BLaER1 (cell line): Measurements from ENCODE around the gene SHANK2.

Experiments
- H3K27ac ChIP-seq: shearing (Covaris generic); formaldehyde crosslinking; 2 replicates; pipeline ENCODE4 v1.8.1; 2022
- H3K27me3 ChIP-seq: shearing (Covaris generic); formaldehyde crosslinking; 2 replicates; pipeline ENCODE4 v1.8.1; 2022
- H3K36me3 ChIP-seq: shearing (Covaris generic); formaldehyde crosslinking; 2 replicates; pipeline ENCODE4 v1.8.1; 2022
- H3K4me1 ChIP-seq: shearing (Covaris generic); formaldehyde crosslinking; 2 replicates; pipeline ENCODE4 v1.8.1; 2022
- H3K4me2 ChIP-seq: shearing (Covaris generic); formaldehyde crosslinking; 2 replicates; pipeline ENCODE4 v1.8.1; 2022
- H3K4me3 ChIP-seq: shearing (Covaris generic); formaldehyde crosslinking; 2 replicates; pipeline ENCODE4 v1.8.1; 2022
- H3K9ac ChIP-seq: shearing (Covaris generic); formaldehyde crosslinking; 2 replicates; pipeline ENCODE4 v1.8.1; 2022
- H3K9me3 ChIP-seq: shearing (Covaris generic); formaldehyde crosslinking; 2 replicates; pipeline ENCODE4 v1.8.1; 2022
- H4K20me1 ChIP-seq: shearing (Covaris generic); formaldehyde crosslinking; 2 replicates; pipeline ENCODE4 v1.8.1; 2022
- Cebpa-rat ChIP-seq: shearing (Covaris generic); IDR thresholded peaks from 2 replicates; pipeline ENCODE4 v1.8.1; 2022

The SHANK2 gene

DNA sequence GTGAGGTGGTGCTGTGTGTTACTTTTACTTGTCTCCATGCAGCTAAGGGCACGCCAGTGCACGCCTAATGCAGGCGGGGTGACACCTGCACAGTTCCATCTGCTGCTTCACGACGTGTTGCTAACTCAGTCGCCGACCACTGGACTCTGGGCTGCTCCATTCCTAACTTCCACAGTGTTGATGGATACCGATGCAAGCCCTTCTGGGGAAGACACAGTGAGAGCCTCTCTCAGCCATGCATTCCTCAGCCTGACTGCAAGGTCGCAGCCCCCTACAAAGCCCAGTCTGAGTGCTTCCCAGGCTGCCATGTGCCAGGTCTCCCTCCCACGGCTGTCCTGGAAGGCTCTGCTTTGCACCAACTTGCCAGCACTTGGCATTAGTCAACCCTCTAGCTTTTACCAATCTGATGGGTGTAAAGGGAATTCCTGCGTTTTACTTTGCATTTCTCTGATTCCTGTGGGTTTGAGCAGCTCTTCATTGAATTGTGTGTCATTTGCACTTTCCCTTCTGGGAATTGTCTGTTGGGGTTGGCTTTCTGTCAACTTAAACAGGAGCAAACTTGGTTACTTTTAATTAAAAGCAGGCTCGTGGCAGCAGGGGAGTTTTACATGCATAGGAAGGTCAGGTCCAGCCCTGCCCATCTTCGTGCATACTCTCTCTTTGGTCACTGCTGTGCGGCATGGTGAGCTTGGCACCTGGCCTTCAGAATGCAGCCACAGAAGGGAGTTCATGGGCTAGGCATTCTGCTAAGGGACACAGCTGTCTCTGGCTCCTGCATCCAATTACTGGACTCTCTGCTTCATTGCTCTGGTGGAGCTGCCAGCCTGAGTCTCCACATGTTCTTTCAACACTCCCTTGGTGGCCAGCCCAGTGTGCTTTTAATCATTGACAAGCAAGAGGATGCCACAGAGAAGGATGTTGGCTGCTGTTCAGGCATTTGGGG, 34.6 kb upstream of the SHANK2 start:
- no peaks in the 10 kb centered on the region for H3K4me1 ChIP-seq
- H3K4me3 ChIP-seq: no peak overlapping the region
- H3K4me2 ChIP-seq: no peak overlapping the region
- no peak for TF ChIP-seq Cebpa-rat
- no peak overlapping the region for H3K27ac ChIP-seq
- H3K36me3 ChIP-seq: no peaks in the 10 kb centered on the region
- H3K27me3 ChIP-seq: no peaks in the 10 kb centered on the region
- H3K9ac ChIP-seq: no peak overlapping the region
- peaks cover 29% of the 10 kb centered on the region for H3K9me3 ChIP-seq
- H4K20me1 ChIP-seq: no peaks in the 10 kb centered on the region

- H3K27ac ChIP-seq: no peak overlapping the region
- no peaks in the 10 kb centered on the region for H3K27me3 ChIP-seq
- TF ChIP-seq Cebpa-rat: no peak
- H3K36me3 ChIP-seq: no peaks in the 10 kb centered on the region
- no peaks in the 10 kb centered on the region for H3K4me1 ChIP-seq
- no peak overlapping the region for H3K9ac ChIP-seq
- no peak overlapping the region for H3K4me3 ChIP-seq
- H4K20me1 ChIP-seq: no peaks in the 10 kb centered on the region
- H3K4me2 ChIP-seq: no peak overlapping the region
- H3K9me3 ChIP-seq: peaks cover 15% of the 10 kb centered on the region
These were observed 32.7 kb upstream of the SHANK2 start for GRCh38 chr11:71285111-71285510.

DNA sequence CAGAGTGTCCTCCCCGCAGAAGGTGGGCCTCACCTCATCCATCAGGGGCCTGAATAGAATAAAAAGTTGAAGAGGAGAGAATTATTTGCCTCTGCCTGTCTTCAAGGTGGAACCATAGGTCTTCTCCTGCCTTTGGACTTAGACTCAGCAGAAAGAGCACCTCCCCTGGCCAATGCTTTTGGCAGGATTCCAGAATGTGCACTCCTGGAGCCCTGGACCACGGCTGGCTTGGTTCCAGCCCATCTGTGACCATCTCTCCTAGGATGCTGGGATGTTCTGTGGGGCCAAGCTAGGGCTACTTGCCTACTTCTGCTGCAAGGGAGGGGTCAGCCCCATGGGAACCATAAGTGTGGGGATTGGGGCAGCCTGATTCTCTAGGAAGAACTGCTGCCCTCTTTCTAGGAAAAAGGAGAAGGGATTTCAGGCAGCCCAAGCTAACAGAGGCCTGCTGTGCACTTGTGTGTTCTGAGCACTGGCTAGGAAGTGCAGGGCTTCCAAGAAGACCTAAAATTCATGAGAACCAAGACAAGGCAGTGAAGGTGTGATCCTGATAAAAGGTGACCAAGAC, 32.2 kb upstream of the SHANK2 start:
- H3K4me2 ChIP-seq: no peak overlapping the region
- H3K9me3 ChIP-seq: peaks cover 10% of the 10 kb centered on the region
- no peaks in the 10 kb centered on the region for H4K20me1 ChIP-seq
- H3K9ac ChIP-seq: no peak overlapping the region
- no peaks in the 10 kb centered on the region for H3K27me3 ChIP-seq
- no peak overlapping the region for H3K27ac ChIP-seq
- H3K4me1 ChIP-seq: no peaks in the 10 kb centered on the region
- no peak overlapping the region for H3K4me3 ChIP-seq
- TF ChIP-seq Cebpa-rat: no peak
- H3K36me3 ChIP-seq: no peaks in the 10 kb centered on the region

- Histone ChIP-seq H3K4me3 (no peak overlapping the region), H3K27ac (no peak overlapping the region), H3K36me3 (no peaks in the 10 kb centered on the region), H3K9me3 (peaks cover 4% of the 10 kb centered on the region), H3K9ac (no peak overlapping the region), H3K4me1 (no peaks in the 10 kb centered on the region), H3K4me2 (no peak overlapping the region), H3K27me3 (no peaks in the 10 kb centered on the region), H4K20me1 (no peaks in the 10 kb centered on the region)
- no peak for TF ChIP-seq Cebpa-rat
These were observed 31.6 kb upstream of the SHANK2 start for GRCh38 chr11:71283971-71284441.

GRCh38 chr11:71282581-71283351, 30.4 kb upstream of the SHANK2 start:
- H3K36me3 ChIP-seq: no peaks in the 10 kb centered on the region
- TF ChIP-seq Cebpa-rat: no peak
- no peaks in the 10 kb centered on the region for H4K20me1 ChIP-seq
- H3K4me2 ChIP-seq: no peak overlapping the region
- no peaks in the 10 kb centered on the region for H3K27me3 ChIP-seq
- H3K27ac ChIP-seq: no peak overlapping the region
- no peak overlapping the region for H3K4me3 ChIP-seq
- H3K9me3 ChIP-seq: no peaks in the 10 kb centered on the region
- H3K9ac ChIP-seq: no peak overlapping the region
- no peaks in the 10 kb centered on the region for H3K4me1 ChIP-seq

- Histone ChIP-seq H3K4me1 (no peaks in the 10 kb centered on the region), H3K27me3 (no peaks in the 10 kb centered on the region), H4K20me1 (no peaks in the 10 kb centered on the region), H3K4me2 (no peak overlapping the region), H3K4me3 (no peak overlapping the region), H3K9ac (no peak overlapping the region), H3K36me3 (no peaks in the 10 kb centered on the region), H3K9me3 (no peaks in the 10 kb centered on the region), H3K27ac (no peak overlapping the region)
- TF ChIP-seq Cebpa-rat: no peak
These were observed 29.5 kb upstream of the SHANK2 start for GRCh38 chr11:71281831-71282230.

DNA sequence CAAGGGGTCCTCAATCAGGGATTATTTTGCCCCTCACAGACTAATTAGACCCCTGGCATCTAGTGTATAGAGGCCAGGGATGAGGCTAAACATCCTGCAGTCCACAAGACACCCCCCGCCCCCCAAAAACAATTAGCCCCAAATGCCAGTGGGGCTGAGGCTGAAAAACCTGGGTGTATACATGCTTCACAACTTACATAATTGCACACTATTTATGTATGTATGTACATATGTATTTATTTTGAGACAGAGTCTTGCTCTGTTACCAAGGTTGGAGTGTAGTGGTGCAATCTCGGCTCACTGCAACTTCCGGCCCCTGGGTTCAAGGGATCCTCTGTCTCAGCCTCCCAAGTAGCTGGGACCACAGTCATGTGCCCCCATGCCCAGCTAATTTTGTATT, 28.8 kb upstream of the SHANK2 start:
- Histone ChIP-seq H3K4me1 (no peaks in the 10 kb centered on the region), H3K4me2 (no peak overlapping the region), H3K9ac (no peak overlapping the region), H4K20me1 (no peaks in the 10 kb centered on the region), H3K9me3 (no peaks in the 10 kb centered on the region), H3K36me3 (no peaks in the 10 kb centered on the region), H3K27me3 (no peaks in the 10 kb centered on the region), H3K27ac (no peak overlapping the region), H3K4me3 (no peak overlapping the region)
- no peak for TF ChIP-seq Cebpa-rat

- no peak overlapping the region for H3K4me2 ChIP-seq
- H4K20me1 ChIP-seq: no peaks in the 10 kb centered on the region
- H3K9ac ChIP-seq: no peak overlapping the region
- no peaks in the 10 kb centered on the region for H3K4me1 ChIP-seq
- no peaks in the 10 kb centered on the region for H3K36me3 ChIP-seq
- no peaks in the 10 kb centered on the region for H3K9me3 ChIP-seq
- no peak overlapping the region for H3K4me3 ChIP-seq
- no peak for TF ChIP-seq Cebpa-rat
- H3K27me3 ChIP-seq: no peaks in the 10 kb centered on the region
- no peak overlapping the region for H3K27ac ChIP-seq
These were observed 27.7 kb upstream of the SHANK2 start for GRCh38 chr11:71279916-71280645.

DNA sequence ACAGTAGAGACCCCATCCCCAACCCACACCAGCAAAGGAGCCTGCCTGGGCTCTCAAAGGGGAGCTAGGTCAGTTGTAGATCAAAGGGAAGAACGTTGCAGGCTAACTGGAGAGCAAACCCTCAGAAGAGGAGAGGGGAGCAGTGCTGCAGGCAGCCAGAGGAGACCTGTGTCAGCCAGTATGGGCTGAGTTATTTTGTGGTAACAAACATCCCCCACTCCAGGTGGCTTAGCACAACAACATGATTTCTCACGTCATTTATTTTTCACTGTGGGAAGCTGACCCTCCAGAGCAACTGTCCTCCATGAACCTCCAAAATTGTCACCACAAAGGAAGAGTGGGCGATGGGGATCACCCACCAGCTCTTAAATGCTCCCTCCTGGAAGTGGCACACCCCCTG, 19.8 kb upstream of the SHANK2 start:
- Histone ChIP-seq H3K9ac (no peak overlapping the region), H3K27me3 (no peaks in the 10 kb centered on the region), H3K4me1 (peaks cover 6% of the 10 kb centered on the region; the same call in 1 of the 2 replicates), H3K4me3 (no peak overlapping the region), H4K20me1 (no peaks in the 10 kb centered on the region), H3K27ac (no peak overlapping the region), H3K36me3 (no peaks in the 10 kb centered on the region), H3K4me2 (no peak overlapping the region), H3K9me3 (peaks cover 19% of the 10 kb centered on the region)
- TF ChIP-seq Cebpa-rat: no peak
